NCI-H774 (cell line): Measurements from ENCODE around the gene BCAS3.
"Not testable (repeated sequence)": the region's sequence is repeated elsewhere in the genome, so short reads cannot be mapped to it uniquely, and the experiment has no call there.

ENCODE experiments used
- DNase-seq: peaks from one replicate; lab custom pipeline; 2025; lab: John Stamatoyannopoulos, UW

The BCAS3 gene

GRCh38 chr17:61338000-61338798, 660.5 kb downstream of the BCAS3 start:
- no peak for DNase-seq

DNA sequence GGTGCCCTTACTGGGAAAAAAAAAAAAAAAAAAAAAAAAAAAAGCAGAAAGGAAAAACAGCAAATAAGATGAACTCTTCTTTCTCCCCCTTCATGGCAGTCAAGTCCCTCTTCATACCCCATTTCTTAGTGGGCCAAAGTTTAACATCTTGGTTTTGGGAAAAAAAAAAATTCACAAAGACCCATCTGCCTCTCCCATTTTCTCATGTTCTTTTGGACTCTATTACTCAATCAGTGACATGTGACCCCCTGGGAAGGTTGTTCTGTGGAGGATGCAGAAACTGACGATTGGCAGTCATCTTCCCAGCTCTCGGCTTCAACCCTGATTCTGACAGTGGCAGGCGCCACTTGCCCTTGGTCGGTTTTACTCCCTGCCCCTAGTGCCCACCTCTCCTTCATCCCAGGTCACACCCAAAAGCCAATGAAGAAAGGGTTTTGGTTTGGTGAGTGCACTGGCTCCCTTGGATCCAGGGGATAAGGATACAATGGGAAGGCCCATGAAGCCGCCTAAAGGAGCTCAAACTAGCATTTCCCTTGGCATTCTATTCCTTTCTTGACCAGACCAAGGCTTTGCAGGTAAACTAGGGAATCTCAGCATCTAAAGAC, 661.3 kb downstream of the BCAS3 start:
- no peak for DNase-seq

DNA sequence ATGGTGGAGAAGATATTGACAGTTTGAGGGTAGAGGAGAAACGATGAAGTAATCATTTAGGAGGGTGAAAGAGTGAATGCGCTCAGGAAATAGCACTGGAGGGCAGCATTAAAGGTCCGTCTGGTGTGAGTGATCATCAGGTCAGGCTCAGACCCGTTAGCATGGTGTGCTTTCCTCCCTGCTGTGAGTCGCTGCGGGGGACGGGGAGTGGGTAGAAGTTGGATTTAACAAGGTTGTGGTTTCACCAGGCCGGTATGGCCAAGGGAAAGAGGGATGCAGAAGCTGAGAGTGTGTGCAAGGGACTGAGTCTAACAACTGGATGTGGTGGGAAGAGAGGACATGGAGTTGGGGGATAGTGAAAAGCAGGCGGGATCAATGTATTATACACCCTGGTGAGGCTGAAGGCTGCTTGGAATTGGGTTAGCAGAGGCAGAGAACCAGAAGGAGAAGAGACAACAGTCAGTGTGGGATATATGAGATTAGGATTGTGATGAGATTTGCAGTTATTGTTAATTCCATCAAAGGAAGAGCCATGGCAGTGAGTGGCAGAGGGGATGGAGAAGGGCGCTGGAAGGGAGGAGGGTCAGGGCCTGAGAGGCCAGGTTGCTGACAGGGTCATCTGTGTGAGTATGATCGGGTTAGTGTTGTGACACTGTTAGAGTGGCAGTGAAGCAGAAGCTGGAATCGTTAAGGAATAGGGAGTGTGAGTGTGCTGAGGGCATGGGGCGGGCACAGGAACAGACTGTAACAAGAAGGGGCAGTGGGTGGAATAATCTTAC, 663.0 kb downstream of the BCAS3 start:
- DNase-seq: no peak

DNA sequence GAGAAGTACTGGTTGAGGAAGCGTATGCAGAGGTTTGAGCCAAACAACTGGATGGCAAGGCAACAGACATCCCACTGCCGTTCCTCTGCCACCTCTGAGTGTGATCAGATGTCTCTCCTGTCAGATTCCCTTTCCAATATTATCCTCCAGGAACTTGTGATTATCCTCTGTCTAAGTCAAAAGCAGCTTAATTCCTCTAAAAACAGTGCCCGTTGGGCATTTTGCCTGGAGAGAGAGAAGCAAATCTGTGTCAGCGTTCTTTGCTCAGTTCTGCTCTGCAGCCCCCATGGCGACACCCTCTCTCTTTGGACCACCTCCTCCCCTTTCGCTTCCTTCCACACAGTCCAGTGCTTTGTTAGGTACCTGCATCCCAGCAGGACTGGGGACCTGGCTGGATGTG, 665.9 kb downstream of the BCAS3 start:
- DNase-seq: no peak

DNA sequence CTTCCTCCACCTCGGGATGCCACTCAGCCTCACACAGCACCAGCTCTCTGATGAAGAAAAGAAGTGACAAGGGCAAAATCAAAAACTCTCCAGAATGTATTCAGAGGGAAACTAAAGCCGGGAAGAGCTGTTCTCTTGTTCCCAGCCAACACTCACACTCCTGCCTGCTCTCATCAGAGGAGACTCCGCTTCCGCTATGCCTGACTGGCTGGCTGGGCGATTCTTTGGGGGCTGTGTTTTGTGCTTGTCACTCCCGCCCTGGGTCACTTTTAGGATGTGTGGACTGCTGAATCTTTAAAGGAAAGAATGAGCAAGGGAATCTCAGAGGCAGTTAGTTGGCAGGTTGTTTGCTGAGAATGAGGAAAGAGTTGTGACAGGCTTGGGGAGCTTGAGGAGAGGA, 667.4 kb downstream of the BCAS3 start:
- no peak for DNase-seq

- DNase-seq: no peak
Measured at GRCh38 chr17:61345825-61346666, 668.4 kb downstream of the BCAS3 start.

- no peak for DNase-seq
Measured at GRCh38 chr17:61349350-61349749, 671.7 kb downstream of the BCAS3 start.

DNA sequence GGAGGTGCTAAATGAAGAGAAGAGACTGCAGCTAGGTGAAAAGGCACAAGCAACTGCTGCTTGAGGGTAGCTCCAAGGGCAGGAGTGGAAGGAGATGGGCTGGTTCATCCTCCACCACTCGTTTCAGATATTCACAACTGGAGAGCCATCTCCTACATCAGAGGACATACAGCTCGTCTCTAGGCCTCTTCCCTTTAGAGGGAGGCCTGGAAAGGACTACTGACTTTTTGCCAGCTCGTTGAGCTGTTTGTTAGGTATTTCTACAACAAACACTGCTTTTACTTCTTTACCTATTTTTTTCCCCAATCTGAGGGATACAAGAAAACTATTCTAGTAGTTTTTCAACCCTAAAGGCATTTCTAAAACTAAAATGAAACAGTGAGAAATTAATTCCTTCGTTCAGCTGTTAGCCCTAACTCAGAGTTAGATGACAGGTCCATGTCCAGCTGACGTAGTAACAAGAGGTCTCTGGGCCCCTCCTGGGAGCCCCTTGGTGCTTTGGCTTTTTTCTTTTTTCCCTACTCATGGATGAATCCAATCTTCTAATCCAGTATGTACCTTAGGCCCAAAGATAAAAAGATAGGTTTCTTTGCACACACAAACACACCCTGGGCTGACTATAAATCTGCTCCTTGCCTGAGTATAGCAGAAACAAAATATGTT, 674.2 kb downstream of the BCAS3 start:
- no peak for DNase-seq

GRCh38 chr17:61352408-61352770, 674.7 kb downstream of the BCAS3 start:
- no peak for DNase-seq

DNA sequence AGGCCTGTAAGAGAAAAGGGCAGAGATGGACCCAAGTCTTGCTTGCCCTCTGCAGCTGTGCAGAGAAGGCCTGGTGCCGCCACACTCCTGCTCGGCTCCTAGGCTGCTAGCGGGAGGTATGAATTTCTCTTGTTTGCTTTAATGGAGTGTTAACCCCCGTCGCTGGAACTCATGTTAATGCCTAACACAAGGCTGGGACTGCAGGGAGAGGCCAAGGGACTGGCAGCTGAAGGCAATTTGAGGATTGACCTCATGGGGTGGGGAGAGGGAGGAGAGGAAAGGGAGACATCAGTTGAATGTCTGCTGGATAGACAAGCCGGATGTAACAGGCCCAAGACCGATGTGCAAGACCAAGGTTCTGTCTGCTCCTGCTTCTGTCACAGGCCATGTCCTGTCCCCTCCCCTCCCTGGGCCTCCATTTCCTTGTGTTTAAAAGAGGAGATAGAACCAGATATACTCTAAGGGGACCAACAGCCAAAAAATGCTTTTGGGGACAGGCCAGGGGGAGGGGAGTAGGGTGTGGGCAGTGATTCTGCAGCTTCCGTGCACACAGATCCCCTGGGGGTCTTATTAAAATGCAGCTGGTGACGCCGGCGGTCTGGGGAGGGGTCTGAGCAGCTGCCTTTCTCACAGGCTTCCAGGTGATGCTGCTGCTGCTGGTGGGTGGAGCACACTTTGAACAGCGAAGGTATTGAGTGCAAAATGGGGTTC, 675.3 kb downstream of the BCAS3 start:
- no peak for DNase-seq

DNA sequence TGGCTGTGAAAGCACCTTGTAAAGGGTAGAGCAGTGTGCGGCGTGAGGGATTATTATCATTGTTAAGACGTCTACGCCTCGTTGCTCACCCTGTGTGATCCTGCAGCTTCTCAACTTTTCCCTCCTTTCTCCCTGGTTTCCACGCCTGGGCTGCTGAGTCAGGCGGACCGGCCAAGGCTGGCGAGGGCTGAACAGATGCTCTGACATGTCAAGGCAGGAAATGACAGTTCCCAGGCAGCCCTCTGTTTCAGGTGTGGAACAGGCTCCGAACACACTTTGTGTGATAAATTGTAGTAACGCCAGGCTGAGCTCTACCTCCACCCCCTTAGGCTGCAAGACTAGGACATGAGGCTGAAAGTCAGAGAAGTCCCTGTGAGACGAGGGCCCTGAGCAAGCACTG, 676.0 kb downstream of the BCAS3 start:
- DNase-seq: no peak

- no peak for DNase-seq
Measured at GRCh38 chr17:61354895-61355874, 677.5 kb downstream of the BCAS3 start.

- DNase-seq: not testable (repeated sequence)
Measured at GRCh38 chr17:61357061-61357460, 679.4 kb downstream of the BCAS3 start.

GRCh38 chr17:61359513-61359912, 681.9 kb downstream of the BCAS3 start:
- DNase-seq: not testable (repeated sequence)

DNA sequence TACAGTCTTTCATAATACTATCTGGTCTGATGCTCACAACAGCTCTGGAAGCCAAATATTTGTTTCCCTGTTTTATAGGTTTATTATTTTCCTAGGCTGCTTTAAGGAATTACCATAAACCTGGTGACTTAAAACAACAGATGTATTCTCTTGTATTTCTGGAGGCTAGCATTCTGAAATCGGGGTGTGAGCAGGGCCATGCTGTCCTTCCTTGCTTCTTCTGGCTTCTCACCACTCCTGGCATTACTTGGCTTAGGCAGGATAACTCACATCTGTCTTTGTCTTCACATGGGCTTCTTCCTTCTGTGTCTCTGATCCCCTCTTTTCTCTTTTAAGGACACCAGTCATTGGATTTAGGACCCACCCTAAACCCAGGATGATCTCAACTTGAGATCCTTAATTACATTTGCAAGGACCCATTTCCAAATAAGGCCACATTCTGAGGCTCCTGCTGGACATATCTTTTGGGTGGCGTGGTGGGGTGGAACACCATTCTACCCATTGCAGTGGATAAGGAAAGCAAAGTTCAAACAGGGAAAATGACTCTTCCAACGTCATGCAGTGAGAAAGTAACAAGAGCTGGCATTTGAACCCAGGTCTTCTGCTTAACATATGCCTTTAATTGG, 682.8 kb downstream of the BCAS3 start:
- DNase-seq: no peak

GRCh38 chr17:61361084-61361483, 683.4 kb downstream of the BCAS3 start:
- DNase-seq: no peak

DNA sequence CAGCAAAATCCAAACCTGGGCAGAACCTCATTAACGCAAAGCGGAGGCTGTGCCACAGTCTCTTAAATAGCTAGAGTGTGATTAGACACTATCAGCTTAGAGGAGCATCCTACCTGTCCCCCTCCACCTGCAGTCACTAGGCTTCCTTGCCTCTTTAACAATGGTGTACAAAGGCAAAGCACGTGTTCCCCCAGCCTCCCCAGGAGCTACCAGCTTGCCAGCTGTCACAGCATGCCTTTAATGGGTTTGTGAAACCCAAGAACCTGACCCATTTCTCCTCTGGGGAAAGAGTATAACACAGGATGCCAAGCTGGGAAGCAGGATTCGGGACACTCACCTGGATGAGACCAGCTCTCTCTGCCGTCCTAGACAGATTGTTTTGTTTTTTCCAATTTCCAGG, 684.7 kb downstream of the BCAS3 start:
- DNase-seq: no peak

- no peak for DNase-seq
Measured at GRCh38 chr17:61362852-61363600, 685.4 kb downstream of the BCAS3 start.
